HepG2 (cell line): ENCODE data around the gene UCMA. TPM values are rescaled to one million over a fixed set of nuclear protein-coding genes. Genes with fewer than 3 reads are reported as not detected.
A peak's percentile ranks its signal among the peaks of the same experiment; 100 is the strongest.

Source experiments
- ATAC-seq: fragments of 200-7000 bp; cut with Tn5 transposase; 3 replicates; pipeline ENCODE4 v1.9.1; 2020; ENCODE audit warnings: mild to moderate bottlenecking, moderate library complexity
- BruUV-seq: library from RNA; stranded (reverse); fragments of 400-500 nt; replicated peaks from 2 replicates; lab custom pipeline; 2021; lab: Mats Ljungman, UMichigan
- CTCF ChIA-PET: fragments of 300-600 bp; formaldehyde crosslinking; extraction: SDS; loops from one replicate; lab custom pipeline; 2021; ENCODE audit warnings: low total read pairs, inconsistent platforms, low intra/inter-chr PET ratio; lab: Yijun Ruan, JAX
- POLR2A ChIA-PET: fragments of 350-600 bp; sonication (Branson Sonifier 250); formaldehyde crosslinking; loops from one replicate; lab custom pipeline; 2020; ENCODE audit warnings: antibody characterized with exemption, inconsistent platforms; lab: Yijun Ruan, JAX
- DNase-seq: peaks from one replicate; pipeline ENCODE4 v3.0.0-alpha.2; 2015; ENCODE audit warnings: low spot score
- FAIRE-seq: peaks from 3 replicates; lab custom pipeline; 2011; peaks lifted over from hg19 to GRCh38; lab: Jason Lieb, UNC
- H2AFZ ChIP-seq: one replicate; pipeline ENCODE4 v1.6.1; 2011; ENCODE audit warnings: low read length, inconsistent platforms
- H3K27ac ChIP-seq: fragments of 300-600 bp; 3 replicates; pipeline ENCODE4 v1.8.0; 2011; ENCODE audit warnings: mixed run types, mild to moderate bottlenecking, mixed read lengths, low read length, inconsistent platforms; ENCODE audit not compliant: insufficient read depth; ENCODE audit errors: extremely low read length
- H3K27me3 ChIP-seq, 2 experiments: fragments of 200-600 bp in 1 of 2; 2 replicates in 1 of 2; 3 replicates in 1 of 2; pipeline versions ENCODE4 v1.6.0 to v1.8.0; 2011; ENCODE audit warnings: low read length in 2 of 2, mild to moderate bottlenecking in 2 of 2, moderate library complexity in 2 of 2, inconsistent platforms in 1 of 2; ENCODE audit not compliant: insufficient read depth in 2 of 2, control insufficient read depth in 1 of 2
- H3K36me3 ChIP-seq, 2 experiments: fragments of 200-600 bp in 1 of 2; replicated peaks in 1 of 2; 2 replicates in 1 of 2; 3 replicates in 1 of 2; pipeline versions ENCODE4 v1.5.1 to v1.8.0; 2011; ENCODE audit warnings: low read length in 2 of 2, inconsistent platforms in 1 of 2; ENCODE audit not compliant: insufficient read depth in 2 of 2, control insufficient read depth in 1 of 2
- H3K4me1 ChIP-seq: 2 replicates; pipeline ENCODE4 v1.5.1; 2012; ENCODE audit warnings: low read length, inconsistent platforms; ENCODE audit not compliant: insufficient read depth
- H3K4me2 ChIP-seq: 2 replicates; pipeline ENCODE4 v1.6.0; 2011; ENCODE audit warnings: low read depth, low read length, inconsistent platforms
- H3K4me3 ChIP-seq, 3 experiments: fragments of 200-600 bp in 1 of 3; sonication (generic), shearing (Covaris generic) in 1 of 3; replicated peaks in 1 of 3; 2 replicates each; pipeline ENCODE4 v1.5.1; 2011 to 2016; ENCODE audit warnings: low read length in 3 of 3, inconsistent platforms in 2 of 3, low read depth in 2 of 3, mild to moderate bottlenecking in 2 of 3, control low read depth in 1 of 3, mixed read lengths in 1 of 3; ENCODE audit not compliant: insufficient read depth in 1 of 3
- H3K79me2 ChIP-seq: one replicate; pipeline ENCODE4 v1.6.1; 2011; ENCODE audit warnings: low read length, inconsistent platforms; ENCODE audit not compliant: insufficient read depth
- H3K9ac ChIP-seq: 2 replicates; pipeline ENCODE4 v1.6.0; 2011; ENCODE audit warnings: mild to moderate bottlenecking, low read depth, low read length, inconsistent platforms; ENCODE audit not compliant: insufficient read depth
- H3K9me3 ChIP-seq: 2 replicates; pipeline ENCODE4 v1.5.1; 2012; ENCODE audit warnings: mild to moderate bottlenecking, low read length
- H4K20me1 ChIP-seq: 2 replicates; pipeline ENCODE4 v1.6.0; 2011; ENCODE audit warnings: inconsistent platforms, mild to moderate bottlenecking, low read length, moderate library complexity; ENCODE audit not compliant: insufficient read depth
- BHLHE40 ChIP-seq: IDR thresholded peaks from 2 replicates; pipeline ENCODE4 v1.6.1; 2011; ENCODE audit warnings: low read length, improper control_type of control experiment
- FOXA3 ChIP-seq: IDR thresholded peaks from 2 replicates; pipeline ENCODE4 v1.6.1; 2016; ENCODE audit warnings: missing genetic modification reagents, missing compliant biosample characterization
- KLF13 ChIP-seq: sonication (generic); formaldehyde crosslinking; IDR thresholded peaks from 2 replicates; pipeline ENCODE4 v1.4.0; 2020; ENCODE audit warnings: mild to moderate bottlenecking, missing genetic modification reagents
- SALL1 ChIP-seq: sonication (generic); formaldehyde crosslinking; IDR thresholded peaks from 2 replicates; pipeline ENCODE4 v1.8.0; 2022; ENCODE audit warnings: mild to moderate bottlenecking, missing genetic modification reagents
- TAF1 ChIP-seq: sonication (generic); formaldehyde crosslinking; IDR thresholded peaks from 2 replicates; pipeline ENCODE4 v1.4.0; 2020; ENCODE audit warnings: missing genetic modification reagents
- TARDBP ChIP-seq: sonication (generic); formaldehyde crosslinking; IDR thresholded peaks from 2 replicates; pipeline ENCODE4 v1.8.0; 2022; ENCODE audit warnings: mild to moderate bottlenecking, missing genetic modification reagents
- TBX2 ChIP-seq: sonication (generic); formaldehyde crosslinking; IDR thresholded peaks from 2 replicates; pipeline ENCODE4 v1.5.0; 2020; ENCODE audit warnings: missing genetic modification reagents, mild to moderate bottlenecking, borderline replicate concordance
- TOE1 ChIP-seq: sonication (generic); formaldehyde crosslinking; IDR thresholded peaks from 2 replicates; pipeline ENCODE4 v1.4.0; 2020; ENCODE audit warnings: mild to moderate bottlenecking, missing genetic modification reagents
- ZNF331 ChIP-seq: sonication (generic); formaldehyde crosslinking; IDR thresholded peaks from 2 replicates; pipeline ENCODE4 v1.4.0; 2020; ENCODE audit warnings: missing genetic modification reagents
- WGBS: methylation state at CpG from one replicate; pipeline ENCODE4 v1.1.6; 2017; ENCODE audit warnings: low lambda C conversion rate; 5-methylcytosine and 5-hydroxymethylcytosine counted together
- in situ Hi-C: cut with HindIII; loops from 2 replicates; pipeline ENCODE4 v1.10.0; 2017; ENCODE audit warnings: low pct_unique_long_range_greater_than_20kb; ENCODE audit not compliant: extremely low pct_ligation_motif_present
- intact Hi-C: fragments of 100-400 bp; cut with micrococcal nuclease; formaldehyde crosslinking; loops from one replicate; pipeline ENCODE4 v1.10.0; 2022; ENCODE audit not compliant: unreplicated experiment
- polyA plus RNA-seq, 8 experiments: library from polyadenylated mRNA; depleted of rRNA in 3 of 8; stranded (reverse) in 7 of 8; unstranded in 1 of 8; fragments of >200 nt; fragmentation: Illumina TruSeq in 4 of 8; extraction: Trizol in 4 of 8; gene quantifications; 2 replicates each; pipeline versions ENCODE4 v1.2.1 to v1.2.3, GENCODE V29; 2011 to 2016; ENCODE audit warnings: low read depth in 4 of 8, missing spikeins in 1 of 8, mixed read lengths in 1 of 8; ENCODE audit not compliant: insufficient read depth in 1 of 8
- total RNA-seq, 5 experiments: library from RNA; depleted of rRNA; stranded (reverse); fragments of >200 nt; fragmentation: Illumina TruSeq; extraction: Trizol; gene quantifications; 2 replicates each; pipeline ENCODE4 v1.2.3, GENCODE V29; 2016; ENCODE audit warnings: low read depth in 1 of 5
- TF ChIP-seq, protein P1 (sequence below): sonication (generic); formaldehyde crosslinking; IDR thresholded peaks from 2 replicates; pipeline ENCODE4 v1.5.1; 2020; ENCODE audit warnings: mild to moderate bottlenecking, moderate library complexity, missing genetic modification reagents
- TF ChIP-seq, protein P2 (sequence below): fragments of 450-650 bp; IDR thresholded peaks from 2 replicates; pipeline ENCODE4 v1.6.1; 2016

The UCMA gene
- total and polyA plus RNA-seq, 2 of the 13 experiments (the other 11 are each of a cell fraction or from before 2014, with no cell fraction given): not detected

DNA sequence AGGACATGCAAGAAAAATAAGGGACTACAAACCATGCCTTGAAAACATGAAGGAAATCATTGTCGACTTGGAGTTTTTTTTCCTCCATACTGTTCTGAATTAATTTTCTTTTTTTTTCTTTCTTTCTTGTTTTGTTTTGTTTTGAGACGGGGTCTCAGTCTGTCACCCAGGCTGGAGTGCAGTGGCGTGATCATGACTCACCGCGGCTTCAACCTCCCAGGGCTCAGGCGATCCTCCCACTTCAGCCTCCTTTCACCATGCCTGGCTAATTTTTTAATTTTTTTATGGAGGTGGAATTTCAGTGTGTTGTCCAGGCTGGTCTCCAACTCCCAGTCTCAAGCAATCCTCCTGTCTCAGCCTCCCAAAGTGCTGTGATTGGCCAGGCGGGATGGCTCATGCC, 11.6 kb downstream of the UCMA start:
- FAIRE-seq: no peak
- peaks cover 17% of the 10 kb centered on the region; the same call in 1 of the 2 replicates for H3K4me1 ChIP-seq
- no peak overlapping the region for H3K9ac ChIP-seq
- ATAC-seq: no peak
- H3K27ac ChIP-seq: no peak overlapping the region
- no peaks in the 10 kb centered on the region for H3K27me3 ChIP-seq
- no peaks in the 10 kb centered on the region for H3K9me3 ChIP-seq
- no peak overlapping the region for H3K4me3 ChIP-seq
- H2AFZ ChIP-seq: no peak overlapping the region
- DNase-seq: no peak
- TF ChIP-seq SALL1 (CRISPR knock-in tag) (no peak), TOE1 (CRISPR knock-in tag) (no peak), TAF1 (CRISPR knock-in tag) (no peak), KLF13 (CRISPR knock-in tag) (no peak), BHLHE40 (no peak), FOXA3 (CRISPR knock-in tag) (no peak), TARDBP (CRISPR knock-in tag) (no peak), TBX2 (no peak), ZNF331 (CRISPR knock-in tag) (no peak)
- TF ChIP-seq, protein P1, sequence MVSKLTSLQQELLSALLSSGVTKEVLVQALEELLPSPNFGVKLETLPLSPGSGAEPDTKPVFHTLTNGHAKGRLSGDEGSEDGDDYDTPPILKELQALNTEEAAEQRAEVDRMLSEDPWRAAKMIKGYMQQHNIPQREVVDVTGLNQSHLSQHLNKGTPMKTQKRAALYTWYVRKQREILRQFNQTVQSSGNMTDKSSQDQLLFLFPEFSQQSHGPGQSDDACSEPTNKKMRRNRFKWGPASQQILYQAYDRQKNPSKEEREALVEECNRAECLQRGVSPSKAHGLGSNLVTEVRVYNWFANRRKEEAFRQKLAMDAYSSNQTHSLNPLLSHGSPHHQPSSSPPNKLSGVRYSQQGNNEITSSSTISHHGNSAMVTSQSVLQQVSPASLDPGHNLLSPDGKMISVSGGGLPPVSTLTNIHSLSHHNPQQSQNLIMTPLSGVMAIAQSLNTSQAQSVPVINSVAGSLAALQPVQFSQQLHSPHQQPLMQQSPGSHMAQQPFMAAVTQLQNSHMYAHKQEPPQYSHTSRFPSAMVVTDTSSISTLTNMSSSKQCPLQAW (CRISPR knock-in tag): no peak
- TF ChIP-seq, protein P2, sequence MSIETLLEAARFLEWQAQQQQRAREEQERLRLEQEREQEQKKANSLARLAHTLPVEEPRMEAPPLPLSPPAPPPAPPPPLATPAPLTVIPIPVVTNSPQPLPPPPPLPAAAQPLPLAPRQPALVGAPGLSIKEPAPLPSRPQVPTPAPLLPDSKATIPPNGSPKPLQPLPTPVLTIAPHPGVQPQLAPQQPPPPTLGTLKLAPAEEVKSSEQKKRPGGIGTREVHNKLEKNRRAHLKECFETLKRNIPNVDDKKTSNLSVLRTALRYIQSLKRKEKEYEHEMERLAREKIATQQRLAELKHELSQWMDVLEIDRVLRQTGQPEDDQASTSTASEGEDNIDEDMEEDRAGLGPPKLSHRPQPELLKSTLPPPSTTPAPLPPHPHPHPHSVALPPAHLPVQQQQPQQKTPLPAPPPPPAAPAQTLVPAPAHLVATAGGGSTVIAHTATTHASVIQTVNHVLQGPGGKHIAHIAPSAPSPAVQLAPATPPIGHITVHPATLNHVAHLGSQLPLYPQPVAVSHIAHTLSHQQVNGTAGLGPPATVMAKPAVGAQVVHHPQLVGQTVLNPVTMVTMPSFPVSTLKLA: no peak
- in situ Hi-C loops (no loop called here), intact Hi-C loops (loop anchor here (10.0 kb wide), 1 partner anchor 52 kb away; no protein-coding TSS in a partner anchor)
- H3K4me2 ChIP-seq: 0 out of 2 replicates have a peak overlapping the region, but pooled peaks have one; percentile 30
- ChIA-PET CTCF (no interaction called here), POLR2A (no interaction called here)
- no peaks in the 10 kb centered on the region for H3K36me3 ChIP-seq
- BruUV-seq: no TSS peak
- WGBS: 78% methylated on average over 7 of the region's 7 CpGs
- H4K20me1 ChIP-seq: no peaks in the 10 kb centered on the region
- no peaks in the 10 kb centered on the region for H3K79me2 ChIP-seq
